ENCODE data around the gene RUFY1.

The RUFY1 gene

GRCh38 chr5:179559284-179560252 is 9.2 kb downstream of the RUFY1 start:
- TF ChIP-seq POLR2A (IDR thresholded peaks at IDR 0.05; ENCODE audit: low read depth, low read length) (peak; percentile 94), POLR2AphosphoS5 (IDR thresholded peaks at IDR 0.05; ENCODE audit: low read depth, low read length) (peak; percentile 95), TAF1 (IDR thresholded peaks at IDR 0.05; ENCODE audit: borderline replicate concordance, low read depth, low read length) (peak; percentile 77; the same call in 1 of the 2 replicates)
- FAIRE-seq (peak; percentile 93), DNase-seq (ENCODE audit: insufficient read length) (peak; percentile 91)

GRCh38 chr5:179564526-179564925 is 14.2 kb downstream of the RUFY1 start:
- FAIRE-seq (no peak), DNase-seq (ENCODE audit: insufficient read length) (no peak)
- TF ChIP-seq POLR2A (IDR thresholded peaks at IDR 0.05; ENCODE audit: low read depth, low read length) (no peak), POLR2AphosphoS5 (IDR thresholded peaks at IDR 0.05; ENCODE audit: low read depth, low read length) (no peak), TAF1 (IDR thresholded peaks at IDR 0.05; ENCODE audit: borderline replicate concordance, low read depth, low read length) (no peak)

DNA sequence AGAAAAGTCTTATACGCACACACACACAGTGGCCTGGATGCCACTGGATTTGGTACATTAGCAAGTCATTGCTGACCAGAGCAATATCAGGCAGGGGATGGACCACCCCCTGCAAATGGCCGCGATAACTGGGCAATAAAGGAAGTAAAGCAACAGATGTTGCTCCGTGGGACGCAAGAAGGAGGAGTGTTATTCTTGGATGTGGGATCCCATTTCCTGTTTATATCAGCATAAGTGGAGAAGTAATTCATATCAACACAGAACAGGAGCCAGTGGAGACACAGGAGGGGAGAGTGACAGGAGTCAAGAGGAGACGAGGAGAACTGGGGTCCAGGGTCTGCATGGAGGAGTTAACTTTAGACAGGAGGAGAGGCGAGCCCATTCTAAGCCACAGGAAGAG is 18.4 kb downstream of the RUFY1 start:
- FAIRE-seq: no peak
- TF ChIP-seq TAF1 (IDR thresholded peaks at IDR 0.05; ENCODE audit: borderline replicate concordance, low read depth, low read length): no peak
- TF ChIP-seq POLR2A (IDR thresholded peaks at IDR 0.05; ENCODE audit: low read depth, low read length): no peak
- TF ChIP-seq POLR2AphosphoS5 (IDR thresholded peaks at IDR 0.05; ENCODE audit: low read depth, low read length): no peak
- DNase-seq (ENCODE audit: insufficient read length): no peak

DNA sequence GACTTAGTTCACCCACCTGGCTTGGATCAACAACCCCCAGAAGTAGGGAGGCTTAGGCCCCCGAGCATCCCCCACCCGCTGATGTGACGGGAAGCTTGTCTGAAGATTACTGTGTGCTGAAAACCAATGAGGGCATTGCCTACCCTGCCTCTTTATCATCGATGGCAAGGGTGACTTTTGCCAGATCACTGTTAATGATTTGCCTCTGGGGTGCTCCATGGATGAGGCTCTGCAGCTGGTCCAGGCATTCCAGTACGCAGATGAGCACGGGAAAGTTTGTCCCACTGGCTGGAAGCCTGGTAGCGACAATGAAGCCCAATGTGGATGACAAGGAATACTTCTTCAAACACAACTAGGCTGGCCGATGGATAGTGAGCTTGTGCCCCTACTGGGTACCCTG is 22.0 kb downstream of the RUFY1 start:
- TF ChIP-seq TAF1 (IDR thresholded peaks at IDR 0.05; ENCODE audit: borderline replicate concordance, low read depth, low read length) (no peak), POLR2AphosphoS5 (IDR thresholded peaks at IDR 0.05; ENCODE audit: low read depth, low read length) (no peak), POLR2A (IDR thresholded peaks at IDR 0.05; ENCODE audit: low read depth, low read length) (no peak)
- DNase-seq (ENCODE audit: insufficient read length) (no peak), FAIRE-seq (no peak)

GRCh38 chr5:179577286-179577960 is 27.1 kb downstream of the RUFY1 start:
- DNase-seq (ENCODE audit: insufficient read length): no peak
- TF ChIP-seq TAF1 (IDR thresholded peaks at IDR 0.05; ENCODE audit: borderline replicate concordance, low read depth, low read length) (no peak), POLR2AphosphoS5 (IDR thresholded peaks at IDR 0.05; ENCODE audit: low read depth, low read length) (no peak), POLR2A (IDR thresholded peaks at IDR 0.05; ENCODE audit: low read depth, low read length) (no peak)
- FAIRE-seq: no peak

- DNase-seq (ENCODE audit: insufficient read length) (no peak), FAIRE-seq (no peak)
- no peak for TF ChIP-seq POLR2AphosphoS5 (IDR thresholded peaks at IDR 0.05; ENCODE audit: low read depth, low read length)
- no peak for TF ChIP-seq POLR2A (IDR thresholded peaks at IDR 0.05; ENCODE audit: low read depth, low read length)
- no peak for TF ChIP-seq TAF1 (IDR thresholded peaks at IDR 0.05; ENCODE audit: borderline replicate concordance, low read depth, low read length)
These were observed 35.6 kb downstream of the RUFY1 start for GRCh38 chr5:179585941-179586401.

DNA sequence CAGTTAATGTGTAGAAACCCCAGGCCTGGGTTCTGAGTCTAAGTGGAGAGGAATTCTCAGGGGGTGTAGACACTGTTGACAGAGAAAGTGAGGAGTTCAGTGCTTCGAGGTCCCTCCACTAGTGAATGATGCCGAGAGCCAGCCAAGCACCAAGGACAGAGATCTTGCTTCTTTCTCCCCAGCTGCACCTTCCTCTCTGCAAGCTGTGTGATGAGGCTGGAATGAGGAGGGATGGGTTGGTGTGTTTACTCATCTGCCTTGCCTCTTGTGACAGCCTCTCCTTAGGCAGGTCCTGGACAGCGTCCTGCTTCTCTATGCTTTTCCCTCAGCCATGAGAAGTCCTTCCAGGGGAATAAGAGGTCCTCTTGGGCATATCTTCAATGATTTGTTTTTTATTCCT is 37.8 kb downstream of the RUFY1 start:
- TF ChIP-seq POLR2A (IDR thresholded peaks at IDR 0.05; ENCODE audit: low read depth, low read length) (no peak), TAF1 (IDR thresholded peaks at IDR 0.05; ENCODE audit: borderline replicate concordance, low read depth, low read length) (no peak), POLR2AphosphoS5 (IDR thresholded peaks at IDR 0.05; ENCODE audit: low read depth, low read length) (no peak)
- DNase-seq (ENCODE audit: insufficient read length): no peak
- no peak for FAIRE-seq

GRCh38 chr5:179595916-179596315 is 45.6 kb downstream of the RUFY1 start:
- DNase-seq (ENCODE audit: insufficient read length) (no peak), FAIRE-seq (no peak)
- TF ChIP-seq TAF1 (IDR thresholded peaks at IDR 0.05; ENCODE audit: borderline replicate concordance, low read depth, low read length): no peak
- no peak for TF ChIP-seq POLR2A (IDR thresholded peaks at IDR 0.05; ENCODE audit: low read depth, low read length)
- TF ChIP-seq POLR2AphosphoS5 (IDR thresholded peaks at IDR 0.05; ENCODE audit: low read depth, low read length): no peak

DNA sequence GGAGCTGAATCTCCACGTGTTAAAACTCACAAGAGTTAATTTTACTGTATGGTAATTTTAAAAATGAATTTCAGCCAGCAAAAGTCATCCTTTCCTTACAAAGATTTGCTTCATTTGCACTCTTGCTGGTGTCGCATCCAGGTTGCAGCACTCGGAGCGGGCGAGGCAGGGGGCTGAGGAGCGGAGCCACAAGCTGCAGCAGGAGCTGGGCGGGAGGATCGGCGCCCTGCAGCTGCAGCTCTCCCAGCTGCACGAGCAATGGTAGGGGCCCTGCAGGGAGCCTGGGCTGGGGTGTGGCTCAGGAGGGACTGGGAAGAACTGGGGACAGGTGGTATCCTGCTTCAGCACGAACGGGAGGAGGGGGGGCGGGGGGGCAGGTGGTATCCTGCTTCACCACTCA is 46.1 kb downstream of the RUFY1 start:
- FAIRE-seq (no peak), DNase-seq (ENCODE audit: insufficient read length) (no peak)
- TF ChIP-seq POLR2A (IDR thresholded peaks at IDR 0.05; ENCODE audit: low read depth, low read length) (no peak), POLR2AphosphoS5 (IDR thresholded peaks at IDR 0.05; ENCODE audit: low read depth, low read length) (no peak), TAF1 (IDR thresholded peaks at IDR 0.05; ENCODE audit: borderline replicate concordance, low read depth, low read length) (no peak)

- TF ChIP-seq POLR2A (IDR thresholded peaks at IDR 0.05; ENCODE audit: low read depth, low read length): no peak
- no peak for TF ChIP-seq POLR2AphosphoS5 (IDR thresholded peaks at IDR 0.05; ENCODE audit: low read depth, low read length)
- TF ChIP-seq TAF1 (IDR thresholded peaks at IDR 0.05; ENCODE audit: borderline replicate concordance, low read depth, low read length): no peak
These were observed 48.7 kb downstream of the RUFY1 start for GRCh38 chr5:179599100-179599499.

DNA sequence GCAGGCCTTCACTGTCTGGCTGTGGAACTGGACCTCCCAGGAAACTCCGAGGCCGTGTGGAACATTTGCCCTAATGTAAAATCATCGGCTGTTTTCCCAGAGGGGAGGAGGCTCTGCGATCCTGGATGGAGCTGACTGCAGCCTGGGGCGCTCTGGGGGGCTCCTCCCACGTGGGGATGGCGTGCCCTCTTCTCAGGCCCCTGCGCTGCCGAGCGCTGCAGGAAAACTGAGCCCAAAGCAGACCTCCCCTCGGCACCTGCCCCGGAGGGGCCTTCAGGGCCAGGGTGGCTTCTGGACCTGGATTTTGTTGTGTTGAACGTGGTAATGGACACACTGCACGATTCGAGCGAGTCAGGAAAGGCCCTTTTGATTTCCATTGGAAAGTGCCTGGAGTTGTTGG is 49.2 kb downstream of the RUFY1 start:
- no peak for TF ChIP-seq POLR2A (IDR thresholded peaks at IDR 0.05; ENCODE audit: low read depth, low read length)
- no peak for TF ChIP-seq POLR2AphosphoS5 (IDR thresholded peaks at IDR 0.05; ENCODE audit: low read depth, low read length)
- TF ChIP-seq TAF1 (IDR thresholded peaks at IDR 0.05; ENCODE audit: borderline replicate concordance, low read depth, low read length): no peak
- no peak for DNase-seq (ENCODE audit: insufficient read length)
- no peak for FAIRE-seq

More at GRCh38 chr5:179599100-179599499, 48.7 kb downstream of the RUFY1 start:
- DNase-seq (ENCODE audit: insufficient read length) (no peak), FAIRE-seq (no peak)

All from GM12892 (cell line).